Measurements from ENCODE around the gene AKNAD1.

DNA sequence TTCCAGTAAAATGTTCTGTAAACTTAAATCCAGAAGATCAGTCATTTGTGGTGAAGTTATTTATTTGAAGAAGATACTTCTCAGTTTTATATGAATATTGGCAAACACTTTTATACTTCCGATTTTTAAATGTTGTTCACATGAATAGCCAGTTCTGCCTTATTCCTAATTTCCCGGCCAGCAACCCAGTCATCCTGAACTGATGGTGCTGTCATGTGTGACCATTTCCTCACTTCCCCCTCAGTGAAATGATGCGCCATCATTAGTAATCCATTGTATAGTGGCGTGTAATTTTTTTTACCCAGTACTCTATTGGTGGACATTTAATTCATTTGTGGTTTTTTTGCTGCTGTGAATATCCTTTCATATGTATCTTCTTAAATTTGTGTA is 36.2 kb upstream of the AKNAD1 start:
- TF ChIP-seq, protein P1, sequence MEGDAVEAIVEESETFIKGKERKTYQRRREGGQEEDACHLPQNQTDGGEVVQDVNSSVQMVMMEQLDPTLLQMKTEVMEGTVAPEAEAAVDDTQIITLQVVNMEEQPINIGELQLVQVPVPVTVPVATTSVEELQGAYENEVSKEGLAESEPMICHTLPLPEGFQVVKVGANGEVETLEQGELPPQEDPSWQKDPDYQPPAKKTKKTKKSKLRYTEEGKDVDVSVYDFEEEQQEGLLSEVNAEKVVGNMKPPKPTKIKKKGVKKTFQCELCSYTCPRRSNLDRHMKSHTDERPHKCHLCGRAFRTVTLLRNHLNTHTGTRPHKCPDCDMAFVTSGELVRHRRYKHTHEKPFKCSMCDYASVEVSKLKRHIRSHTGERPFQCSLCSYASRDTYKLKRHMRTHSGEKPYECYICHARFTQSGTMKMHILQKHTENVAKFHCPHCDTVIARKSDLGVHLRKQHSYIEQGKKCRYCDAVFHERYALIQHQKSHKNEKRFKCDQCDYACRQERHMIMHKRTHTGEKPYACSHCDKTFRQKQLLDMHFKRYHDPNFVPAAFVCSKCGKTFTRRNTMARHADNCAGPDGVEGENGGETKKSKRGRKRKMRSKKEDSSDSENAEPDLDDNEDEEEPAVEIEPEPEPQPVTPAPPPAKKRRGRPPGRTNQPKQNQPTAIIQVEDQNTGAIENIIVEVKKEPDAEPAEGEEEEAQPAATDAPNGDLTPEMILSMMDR (optimal IDR thresholded peaks at IDR 0.05 in 1 of 3, IDR thresholded peaks at IDR 0.05 in 1 of 3, conservative IDR thresholded peaks at IDR 0.05 in 1 of 3; ENCODE audit: extremely low read depth in 1 of 3, insufficient read depth in 2 of 3, low read length in 3 of 3): no peak
- no peak for TF ChIP-seq EZH2 (IDR thresholded peaks at IDR 0.05; ENCODE audit: low read length)
